CD14-positive monocyte (primary cell): Measurements from ENCODE around the gene C9orf50. TPM values are rescaled to one million over a fixed set of nuclear protein-coding genes. Genes with fewer than 3 reads are reported as not detected.

Source experiments
- DNase-seq, 3 donors: peaks; one replicate each; pipeline ENCODE4 v3.0.0-alpha.2; 2011 to 2022
- H2AFZ ChIP-seq: 2 replicates; pipeline ENCODE4 v1.6.0; 2012; ENCODE audit warnings: mild to moderate bottlenecking, low read depth, low read length, inconsistent platforms; ENCODE audit not compliant: insufficient read depth, poor library complexity, severe bottlenecking
- H3K27ac ChIP-seq, 2 donors: 1 replicate in 1 of 2; 2 replicates in 1 of 2; pipeline ENCODE4 v1.5.1; 2012 to 2013; ENCODE audit warnings: low read length in 2 of 2, control low read depth in 1 of 2, inconsistent platforms in 1 of 2, low read depth in 1 of 2, mild to moderate bottlenecking in 1 of 2
- H3K27me3 ChIP-seq, 2 donors: one replicate each; pipeline versions ENCODE4 v1.6.0 to v1.6.1; 2011 to 2013; ENCODE audit warnings: low read length in 2 of 2; ENCODE audit not compliant: control insufficient read depth in 2 of 2, insufficient read depth in 2 of 2
- H3K36me3 ChIP-seq, 2 donors: replicated peaks in 1 of 2; 1 replicate in 1 of 2; 2 replicates in 1 of 2; pipeline versions ENCODE4 v1.5.1 to v1.6.1; 2012 to 2013; ENCODE audit warnings: low read length in 2 of 2, control low read depth in 1 of 2, inconsistent platforms in 1 of 2, mild to moderate bottlenecking in 1 of 2; ENCODE audit not compliant: insufficient read depth in 2 of 2, control insufficient read depth in 1 of 2
- H3K4me1 ChIP-seq, 2 donors: 1 replicate in 1 of 2; 2 replicates in 1 of 2; pipeline versions ENCODE4 v1.5.1 to v1.6.1; 2012 to 2013; ENCODE audit warnings: low read length in 2 of 2, control low read depth in 1 of 2, inconsistent platforms in 1 of 2, mild to moderate bottlenecking in 1 of 2, moderate library complexity in 1 of 2; ENCODE audit not compliant: insufficient read depth in 2 of 2, control insufficient read depth in 1 of 2
- H3K4me2 ChIP-seq: replicated peaks from 2 replicates; pipeline ENCODE3; 2012; ENCODE audit warnings: low read length, moderate library complexity, mild to moderate bottlenecking; ENCODE audit not compliant: poor library complexity, severe bottlenecking; ENCODE audit errors: extremely low read depth
- H3K4me3 ChIP-seq, 3 experiments: fragments of 200-600 bp in 1 of 3; sonication (generic) in 1 of 3; replicated peaks in 1 of 3; 1 replicate in 2 of 3; 2 replicates in 1 of 3; pipeline ENCODE4 v1.5.1; 2011 to 2013; ENCODE audit warnings: low read length in 3 of 3, mild to moderate bottlenecking in 3 of 3, control low read depth in 2 of 3, low read depth in 2 of 3, inconsistent platforms in 1 of 3, moderate library complexity in 1 of 3
- H3K79me2 ChIP-seq: 2 replicates; pipeline ENCODE4 v1.6.0; 2012; ENCODE audit warnings: mild to moderate bottlenecking, control low read depth, inconsistent platforms, low read length, moderate library complexity; ENCODE audit not compliant: insufficient read depth
- H3K9ac ChIP-seq: 2 replicates; pipeline ENCODE4 v1.6.0; 2017; ENCODE audit warnings: low read length, mild to moderate bottlenecking; ENCODE audit not compliant: insufficient read depth, poor library complexity, severe bottlenecking
- H3K9me3 ChIP-seq, 2 donors: replicated peaks in 1 of 2; 1 replicate in 1 of 2; 2 replicates in 1 of 2; pipeline versions ENCODE4 v1.5.1 to v1.6.1; 2012 to 2013; ENCODE audit warnings: low read length in 2 of 2, control low read depth in 1 of 2; ENCODE audit not compliant: control insufficient read depth in 1 of 2, insufficient read depth in 1 of 2
- H4K20me1 ChIP-seq: 2 replicates; pipeline ENCODE4 v1.6.0; 2012; ENCODE audit warnings: mild to moderate bottlenecking, low read length, control low read depth, moderate library complexity; ENCODE audit not compliant: insufficient read depth
- H3K27ac Mint-ChIP-seq, 7 donors: one replicate each; pipeline ENCODE4 v1.8.0; 2020; ENCODE audit warnings: mild to moderate bottlenecking in 7 of 7, mixed read lengths in 7 of 7, moderate library complexity in 6 of 7, inconsistent platforms in 2 of 7
- H3K27me3 Mint-ChIP-seq, 3 donors: one replicate each; pipeline ENCODE4 v1.8.0; 2021 to 2022; ENCODE audit warnings: low read depth in 3 of 3, mild to moderate bottlenecking in 3 of 3, mixed read lengths in 3 of 3, moderate library complexity in 3 of 3, inconsistent platforms in 1 of 3
- H3K36me3 Mint-ChIP-seq, 2 donors: one replicate each; pipeline ENCODE4 v1.8.0; 2020; ENCODE audit warnings: mixed read lengths in 2 of 2, inconsistent platforms in 1 of 2, mild to moderate bottlenecking in 1 of 2
- H3K4me1 Mint-ChIP-seq: one replicate; pipeline ENCODE4 v1.8.0; 2020; ENCODE audit warnings: mild to moderate bottlenecking, mixed read lengths
- H3K4me3 Mint-ChIP-seq, 2 donors: one replicate each; pipeline ENCODE4 v1.8.0; 2020; ENCODE audit warnings: mild to moderate bottlenecking in 2 of 2, mixed read lengths in 2 of 2, moderate library complexity in 1 of 2
- H3K9me3 Mint-ChIP-seq, 7 donors: one replicate each; pipeline ENCODE4 v1.8.0; 2020 to 2022; ENCODE audit warnings: mixed read lengths in 7 of 7, mild to moderate bottlenecking in 6 of 7, moderate library complexity in 6 of 7, inconsistent platforms in 2 of 7
- WGBS: methylation state at CpG from one replicate; pipeline ENCODE4 v1.1.5; 2013; ENCODE audit warnings: missing lambda C conversion rate; ENCODE audit not compliant: insufficient coverage; 5-methylcytosine and 5-hydroxymethylcytosine counted together
- intact Hi-C, 2 donors: fragments of 100-400 bp; cut with micrococcal nuclease; formaldehyde crosslinking; loops; one replicate each; pipeline versions ENCODE4 v1.15.0 to v1.15.1; 2023
- polyA plus RNA-seq, 3 donors: library from polyadenylated mRNA; depleted of rRNA in 1 of 3; unstranded in 2 of 3; stranded (reverse) in 1 of 3; fragments of 300-500 nt in 2 of 3; fragments of >200 nt in 1 of 3; fragmentation: Illumina TruSeq in 2 of 3; gene quantifications; 1 replicate in 2 of 3; 2 replicates in 1 of 3; pipeline ENCODE4 v1.2.3, GENCODE V29; 2012 to 2021
- TF ChIP-seq, protein P1 (sequence below): fragments of 200-600 bp; IDR thresholded peaks from one replicate; pipeline ENCODE4 v1.8.0; 2022; ENCODE audit warnings: antibody characterized with exemption, mild to moderate bottlenecking

C9orf50 gene
- polyA plus RNA-seq, 3 donors: not detected

- Histone ChIP-seq H3K27ac (peak overlapping the region in 1 of 2 donors; percentile 97), H3K36me3 (peaks cover 5 to 34% of the 10 kb centered on the region in 2 donors), H2AFZ (no peak overlapping the region), H3K4me1 (peaks cover 47 to 56% of the 10 kb centered on the region in 2 donors), H3K79me2 (peaks cover 69% of the 10 kb centered on the region), H4K20me1 (peaks cover 64% of the 10 kb centered on the region), H3K9ac (no peak overlapping the region), H3K27me3 (no peaks in the 10 kb centered on the region), H3K4me2 (peak overlapping the region; percentile 84), H3K4me3 (peak overlapping the region in 1 of 3 experiments; percentile 83), H3K9me3 (no peaks in the 10 kb centered on the region)
- peak overlapping the region; percentile 80 to 94 for H3K4me3 Mint-ChIP-seq
- intact Hi-C loops: loop anchor here in 1 of 2 donors (2.0 to 5.0 kb wide), 2 partner anchors 15 to 450 kb away; partner anchors contain the start of genes ASB6 and IER5L
- WGBS: 84% methylated on average over 11 of the region's 12 CpGs
- H3K36me3 Mint-ChIP-seq: peaks cover 28 to 32% of the 10 kb centered on the region in 2 donors
- H3K27ac Mint-ChIP-seq: peak overlapping the region; percentile 46 to 96 (median 87)
- TF ChIP-seq, protein P1, sequence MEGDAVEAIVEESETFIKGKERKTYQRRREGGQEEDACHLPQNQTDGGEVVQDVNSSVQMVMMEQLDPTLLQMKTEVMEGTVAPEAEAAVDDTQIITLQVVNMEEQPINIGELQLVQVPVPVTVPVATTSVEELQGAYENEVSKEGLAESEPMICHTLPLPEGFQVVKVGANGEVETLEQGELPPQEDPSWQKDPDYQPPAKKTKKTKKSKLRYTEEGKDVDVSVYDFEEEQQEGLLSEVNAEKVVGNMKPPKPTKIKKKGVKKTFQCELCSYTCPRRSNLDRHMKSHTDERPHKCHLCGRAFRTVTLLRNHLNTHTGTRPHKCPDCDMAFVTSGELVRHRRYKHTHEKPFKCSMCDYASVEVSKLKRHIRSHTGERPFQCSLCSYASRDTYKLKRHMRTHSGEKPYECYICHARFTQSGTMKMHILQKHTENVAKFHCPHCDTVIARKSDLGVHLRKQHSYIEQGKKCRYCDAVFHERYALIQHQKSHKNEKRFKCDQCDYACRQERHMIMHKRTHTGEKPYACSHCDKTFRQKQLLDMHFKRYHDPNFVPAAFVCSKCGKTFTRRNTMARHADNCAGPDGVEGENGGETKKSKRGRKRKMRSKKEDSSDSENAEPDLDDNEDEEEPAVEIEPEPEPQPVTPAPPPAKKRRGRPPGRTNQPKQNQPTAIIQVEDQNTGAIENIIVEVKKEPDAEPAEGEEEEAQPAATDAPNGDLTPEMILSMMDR: no peak
- H3K27me3 Mint-ChIP-seq: peaks cover 0 to 5% (median 0%) of the 10 kb centered on the region in 3 donors
- peaks cover 62% of the 10 kb centered on the region for H3K4me1 Mint-ChIP-seq
- H3K9me3 Mint-ChIP-seq: peaks cover 0 to 2% (median 0%) of the 10 kb centered on the region in 7 donors
- DNase-seq: no peak
These were observed 6.9 kb upstream of the C9orf50 start for GRCh38 chr9:129627556-129628440.

GRCh38 chr9:129626625-129627284, 5.9 kb upstream of the C9orf50 start:
- 0% methylated on average over 13 of the region's 20 CpGs for whole genome bisulfite sequencing
- Histone ChIP-seq H3K79me2 (peaks cover 59% of the 10 kb centered on the region), H3K27ac (peak overlapping the region; percentile 86 to 97), H3K9ac (peak overlapping the region; percentile 91), H3K27me3 (peaks cover 0 to under 1% of the 10 kb centered on the region in 2 donors), H2AFZ (peak overlapping the region; percentile 65), H3K9me3 (no peaks in the 10 kb centered on the region), H3K4me1 (peaks cover 47 to 56% of the 10 kb centered on the region in 2 donors), H4K20me1 (peaks cover 54% of the 10 kb centered on the region), H3K36me3 (peaks cover under 1 to 24% of the 10 kb centered on the region in 2 donors), H3K4me2 (peak overlapping the region; percentile 84), H3K4me3 (peak overlapping the region; percentile 51 to 83 (median 75))
- Mint-ChIP-seq H3K4me3 (peak overlapping the region; percentile 80 to 94), H3K27ac (peak overlapping the region; percentile 87 to 96 (median 93)), H3K36me3 (peaks cover 20 to 23% of the 10 kb centered on the region in 2 donors), H3K4me1 (peaks cover 65% of the 10 kb centered on the region), H3K27me3 (peaks cover 0 to 5% (median under 1%) of the 10 kb centered on the region in 3 donors), H3K9me3 (peaks cover 0 to 3% (median 0%) of the 10 kb centered on the region in 7 donors)
- intact Hi-C loops: loop anchor here in 1 of 2 donors (2.0 to 5.0 kb wide), 2 partner anchors 16 to 449 kb away; partner anchors contain the start of genes ASB6 and IER5L
- TF ChIP-seq, protein P1: no peak
- peak in 2 of 3 donors; percentile 35 to 52 for DNase-seq
